ENCODE measurements around the gene PSAT1. TPM values are rescaled to one million over a fixed set of nuclear protein-coding genes. Genes with fewer than 3 reads are reported as not detected.

Gene PSAT1
- total RNA-seq, 1 experiment from 2014 or later, result 215 TPM

DNA sequence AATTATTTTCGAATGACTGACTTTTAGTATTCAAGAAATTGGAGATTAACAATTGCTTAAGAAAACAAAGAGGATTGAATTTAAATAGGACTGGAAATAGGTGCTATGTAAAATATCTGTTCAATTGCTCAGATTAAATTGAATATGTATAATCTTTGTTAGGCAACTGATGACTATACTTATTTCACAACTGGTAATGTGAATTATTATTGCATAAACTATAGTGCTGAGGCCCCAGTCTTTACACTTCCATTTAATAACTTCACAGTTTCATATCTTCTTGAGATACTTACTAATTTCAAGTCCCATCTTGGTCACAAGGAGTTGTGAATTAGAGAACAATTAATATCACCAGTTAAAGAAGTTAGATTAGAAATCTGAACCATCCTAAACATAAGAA is 44.3 kb upstream of the PSAT1 start:
- no peak overlapping the region for H4K8ac ChIP-seq (replicated peaks; ENCODE audit: insufficient read length, low read depth, low read length)
- H3K4me1 ChIP-seq (ENCODE audit: insufficient read depth, low read length), result no peaks in the 10 kb centered on the region
- no peak overlapping the region for H3K23ac ChIP-seq (ENCODE audit: insufficient read length, low read depth, low read length)
- H2BK15ac ChIP-seq (ENCODE audit: low read depth, low read length), result no peak overlapping the region
- no peaks in the 10 kb centered on the region for H3K23me2 ChIP-seq (ENCODE audit: insufficient read length, low read depth, low read length, poor library complexity, severe bottlenecking)
- Mint-ChIP-seq H3K36me3 (ENCODE audit: insufficient read depth in 1 of 3, low read depth in 3 of 3) (peaks cover 5 to 59% (median 53%) of the 10 kb centered on the region in 3 experiments; a peak in 6 of 7 replicates), H3K4me1 (no peaks in the 10 kb centered on the region), H3K9me3 (no peaks in the 10 kb centered on the region), H3K27ac (no peak overlapping the region), H3K27me3 (ENCODE audit: low read depth) (no peaks in the 10 kb centered on the region), H3K4me3 (no peak overlapping the region)
- DNase-seq, result no peak
- no peak overlapping the region for H3K9ac ChIP-seq (ENCODE audit: extremely low read depth, insufficient read length, low read length)
- H2BK5ac ChIP-seq (ENCODE audit: insufficient read length, low read length), result no peak overlapping the region
- TF ChIP-seq, protein P1, sequence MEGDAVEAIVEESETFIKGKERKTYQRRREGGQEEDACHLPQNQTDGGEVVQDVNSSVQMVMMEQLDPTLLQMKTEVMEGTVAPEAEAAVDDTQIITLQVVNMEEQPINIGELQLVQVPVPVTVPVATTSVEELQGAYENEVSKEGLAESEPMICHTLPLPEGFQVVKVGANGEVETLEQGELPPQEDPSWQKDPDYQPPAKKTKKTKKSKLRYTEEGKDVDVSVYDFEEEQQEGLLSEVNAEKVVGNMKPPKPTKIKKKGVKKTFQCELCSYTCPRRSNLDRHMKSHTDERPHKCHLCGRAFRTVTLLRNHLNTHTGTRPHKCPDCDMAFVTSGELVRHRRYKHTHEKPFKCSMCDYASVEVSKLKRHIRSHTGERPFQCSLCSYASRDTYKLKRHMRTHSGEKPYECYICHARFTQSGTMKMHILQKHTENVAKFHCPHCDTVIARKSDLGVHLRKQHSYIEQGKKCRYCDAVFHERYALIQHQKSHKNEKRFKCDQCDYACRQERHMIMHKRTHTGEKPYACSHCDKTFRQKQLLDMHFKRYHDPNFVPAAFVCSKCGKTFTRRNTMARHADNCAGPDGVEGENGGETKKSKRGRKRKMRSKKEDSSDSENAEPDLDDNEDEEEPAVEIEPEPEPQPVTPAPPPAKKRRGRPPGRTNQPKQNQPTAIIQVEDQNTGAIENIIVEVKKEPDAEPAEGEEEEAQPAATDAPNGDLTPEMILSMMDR (conservative IDR thresholded peaks at IDR 0.05), result no peak
- H3K27me3 ChIP-seq (ENCODE audit: insufficient read depth, low read length), result no peaks in the 10 kb centered on the region
- no peak overlapping the region for H2AFZ ChIP-seq (ENCODE audit: low read length)
- no peak overlapping the region for H2AK5ac ChIP-seq (ENCODE audit: insufficient read length, low read length)
- no peak overlapping the region for H4K5ac ChIP-seq (ENCODE audit: insufficient read length, low read depth, low read length)
- no peak overlapping the region for H3K18ac ChIP-seq (ENCODE audit: insufficient read length, low read depth, low read length)
- no peaks in the 10 kb centered on the region for H3K79me2 ChIP-seq (ENCODE audit: insufficient read depth, low read length)
- no peak overlapping the region for H2BK120ac ChIP-seq (ENCODE audit: low read depth, low read length, poor library complexity, severe bottlenecking)
- H3K4ac ChIP-seq (ENCODE audit: low read depth, low read length), result no peak overlapping the region
- H3T11ph ChIP-seq (ENCODE audit: low read length), result no peak overlapping the region
- H2BK12ac ChIP-seq (ENCODE audit: insufficient read length, low read depth, low read length), result no peak overlapping the region
- H3K9me3 ChIP-seq (ENCODE audit: control insufficient read depth, low read depth, low read length), result no peaks in the 10 kb centered on the region
- no peak overlapping the region for H4K91ac ChIP-seq (ENCODE audit: insufficient read length, low read depth, low read length)
- no peak overlapping the region for H3K14ac ChIP-seq (ENCODE audit: insufficient read depth, low read length)
- no peak overlapping the region for H3K27ac ChIP-seq (ENCODE audit: insufficient read length, low read depth, low read length)
- WGBS (ENCODE audit: extremely low coverage, insufficient read length, low lambda C conversion rate), result no CpG with 5 or more reads among the region's 1 CpG
- no peak overlapping the region for H3K56ac ChIP-seq (ENCODE audit: insufficient read length, low read depth, low read length)
- H4K20me1 ChIP-seq (ENCODE audit: control insufficient read depth, insufficient read depth, insufficient read length), result no peaks in the 10 kb centered on the region
- H3K79me1 ChIP-seq (ENCODE audit: insufficient read depth, low read depth, low read length, poor library complexity, severe bottlenecking), result no peaks in the 10 kb centered on the region
- H3K4me2 ChIP-seq (ENCODE audit: insufficient read depth, insufficient read length, low read length), result no peak overlapping the region
- no peak overlapping the region for H2BK20ac ChIP-seq (ENCODE audit: low read depth, low read length, poor library complexity, severe bottlenecking)
